Panc1 (cell line): ENCODE results near the gene DAB2.

Source experiments
- POLR2AphosphoS5 ChIP-seq: IDR thresholded peaks from 2 replicates; pipeline ENCODE4 v1.6.1; 2012; ENCODE audit warnings: mild to moderate bottlenecking, low read depth, low read length, moderate library complexity
- REST ChIP-seq, 2 experiments: IDR thresholded peaks; 2 replicates each; pipeline ENCODE4 v1.6.1; 2011 to 2012; ENCODE audit warnings: low read depth in 2 of 2, control low read depth in 1 of 2, low read length in 1 of 2, mild to moderate bottlenecking in 1 of 2, moderate library complexity in 1 of 2; ENCODE audit not compliant: insufficient read depth in 1 of 2
- SIN3A ChIP-seq: IDR thresholded peaks from 2 replicates; pipeline ENCODE4 v1.6.1; 2012; ENCODE audit warnings: low read depth, mild to moderate bottlenecking, low read length, moderate library complexity, borderline replicate concordance; ENCODE audit not compliant: insufficient read depth
- TCF7L2 ChIP-seq: IDR thresholded peaks from 2 replicates; pipeline ENCODE4 v1.6.1; 2011; ENCODE audit warnings: mild to moderate bottlenecking, low read depth, low read length, inconsistent platforms
- TF ChIP-seq, protein P1 (sequence below): fragments of 450-650 bp; IDR thresholded peaks from 2 replicates; pipeline ENCODE4 v1.5.1; 2017; ENCODE audit warnings: mild to moderate bottlenecking

GRCh38 chr5:39409033-39409432 lies 15.7 kb downstream of the DAB2 start:
- TF ChIP-seq REST (IDR thresholded peaks at IDR 0.05; ENCODE audit: insufficient read depth in 1 of 2, low read depth in 2 of 2, low read length in 1 of 2), result no peak
- TF ChIP-seq, protein P1, sequence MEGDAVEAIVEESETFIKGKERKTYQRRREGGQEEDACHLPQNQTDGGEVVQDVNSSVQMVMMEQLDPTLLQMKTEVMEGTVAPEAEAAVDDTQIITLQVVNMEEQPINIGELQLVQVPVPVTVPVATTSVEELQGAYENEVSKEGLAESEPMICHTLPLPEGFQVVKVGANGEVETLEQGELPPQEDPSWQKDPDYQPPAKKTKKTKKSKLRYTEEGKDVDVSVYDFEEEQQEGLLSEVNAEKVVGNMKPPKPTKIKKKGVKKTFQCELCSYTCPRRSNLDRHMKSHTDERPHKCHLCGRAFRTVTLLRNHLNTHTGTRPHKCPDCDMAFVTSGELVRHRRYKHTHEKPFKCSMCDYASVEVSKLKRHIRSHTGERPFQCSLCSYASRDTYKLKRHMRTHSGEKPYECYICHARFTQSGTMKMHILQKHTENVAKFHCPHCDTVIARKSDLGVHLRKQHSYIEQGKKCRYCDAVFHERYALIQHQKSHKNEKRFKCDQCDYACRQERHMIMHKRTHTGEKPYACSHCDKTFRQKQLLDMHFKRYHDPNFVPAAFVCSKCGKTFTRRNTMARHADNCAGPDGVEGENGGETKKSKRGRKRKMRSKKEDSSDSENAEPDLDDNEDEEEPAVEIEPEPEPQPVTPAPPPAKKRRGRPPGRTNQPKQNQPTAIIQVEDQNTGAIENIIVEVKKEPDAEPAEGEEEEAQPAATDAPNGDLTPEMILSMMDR, result no peak
- TF ChIP-seq TCF7L2, result no peak
- no peak for TF ChIP-seq SIN3A
- no peak for TF ChIP-seq POLR2AphosphoS5
